HUES64 (cell line): Measurements from ENCODE around the gene DDIT4L.
"Not testable (repeated sequence)": the region's sequence is repeated elsewhere in the genome, so short reads cannot be mapped to it uniquely, and the experiment has no call there.

Experiments
- H3K27ac ChIP-seq: 2 replicates; pipeline ENCODE4 v1.7.0; 2013; ENCODE audit warnings: low read depth, low read length, inconsistent platforms
- H3K27me3 ChIP-seq: 2 replicates; pipeline ENCODE4 v1.6.1; 2013; ENCODE audit warnings: mild to moderate bottlenecking, low read length; ENCODE audit not compliant: insufficient read depth
- H3K36me3 ChIP-seq: 2 replicates; pipeline ENCODE4 v1.6.1; 2013; ENCODE audit warnings: mild to moderate bottlenecking, low read length; ENCODE audit not compliant: insufficient read depth
- H3K4me1 ChIP-seq: 2 replicates; pipeline ENCODE4 v1.6.1; 2013; ENCODE audit warnings: mild to moderate bottlenecking, low read length, moderate library complexity; ENCODE audit not compliant: insufficient read depth
- H3K4me3 ChIP-seq: 2 replicates; pipeline ENCODE4 v1.5.1; 2013; ENCODE audit warnings: mild to moderate bottlenecking, low read length, moderate library complexity
- H3K9ac ChIP-seq: 2 replicates; pipeline ENCODE4 v1.6.1; 2013; ENCODE audit warnings: mild to moderate bottlenecking, low read depth, low read length
- H3K9me3 ChIP-seq: 2 replicates; pipeline ENCODE4 v1.6.1; 2013; ENCODE audit warnings: low read depth, low read length; ENCODE audit not compliant: insufficient read depth
- WGBS: fragments of 150-250, 120-280 bp; methylation state at CpG from one replicate; pipeline ENCODE4 v1.1.7; 2013; ENCODE audit warnings: missing lambda C conversion rate; 5-methylcytosine and 5-hydroxymethylcytosine counted together

The DDIT4L gene

GRCh38 chr4:100165809-100166208, 24.5 kb downstream of the DDIT4L start:
- H3K4me1 ChIP-seq = peaks cover 10% of the 10 kb centered on the region; the same call in 1 of the 2 replicates
- no peak overlapping the region for H3K9ac ChIP-seq
- H3K27ac ChIP-seq = no peak overlapping the region
- H3K36me3 ChIP-seq = no peaks in the 10 kb centered on the region
- no peaks in the 10 kb centered on the region for H3K9me3 ChIP-seq
- no peaks in the 10 kb centered on the region for H3K27me3 ChIP-seq
- no peak overlapping the region for H3K4me3 ChIP-seq
- no CpG with 5 or more reads among the region's 1 CpG for WGBS

- WGBS = 63% methylated on average over 4 of the region's 6 CpGs
- Histone ChIP-seq H3K4me3 (no peak overlapping the region), H3K9ac (no peak overlapping the region)
Observed at GRCh38 chr4:100164808-100165760, 25.2 kb downstream of the DDIT4L start.

GRCh38 chr4:100162027-100162685, 28.1 kb downstream of the DDIT4L start:
- no peak overlapping the region for H3K9ac ChIP-seq
- WGBS = 44% methylated on average over 3 of the region's 3 CpGs
- no peak overlapping the region for H3K27ac ChIP-seq
- H3K4me3 ChIP-seq = no peak overlapping the region
- H3K27me3 ChIP-seq = no peaks in the 10 kb centered on the region
- no peaks in the 10 kb centered on the region for H3K36me3 ChIP-seq
- no peaks in the 10 kb centered on the region for H3K9me3 ChIP-seq
- peaks cover 10% of the 10 kb centered on the region; the same call in 1 of the 2 replicates for H3K4me1 ChIP-seq

More at GRCh38 chr4:100164808-100165760, 25.2 kb downstream of the DDIT4L start:
- no peaks in the 10 kb centered on the region for H3K36me3 ChIP-seq
- peaks cover 10% of the 10 kb centered on the region; the same call in 1 of the 2 replicates for H3K4me1 ChIP-seq
- no peaks in the 10 kb centered on the region for H3K9me3 ChIP-seq
- no peak overlapping the region for H3K27ac ChIP-seq
- no peaks in the 10 kb centered on the region for H3K27me3 ChIP-seq

GRCh38 chr4:100149190-100149589, 41.1 kb downstream of the DDIT4L start:
- no peak overlapping the region for H3K9ac ChIP-seq
- no peak overlapping the region for H3K27ac ChIP-seq
- WGBS = 91% methylated on average over 6 of the region's 6 CpGs
- H3K36me3 ChIP-seq = no peaks in the 10 kb centered on the region
- H3K4me3 ChIP-seq = no peak overlapping the region
- H3K9me3 ChIP-seq = no peaks in the 10 kb centered on the region
- H3K4me1 ChIP-seq = no peaks in the 10 kb centered on the region
- no peaks in the 10 kb centered on the region for H3K27me3 ChIP-seq

GRCh38 chr4:100147684-100148083, 42.6 kb downstream of the DDIT4L start:
- H3K4me1 ChIP-seq = no peaks in the 10 kb centered on the region
- no peaks in the 10 kb centered on the region for H3K27me3 ChIP-seq
- H3K36me3 ChIP-seq = no peaks in the 10 kb centered on the region
- no peak overlapping the region for H3K9ac ChIP-seq
- no peaks in the 10 kb centered on the region for H3K9me3 ChIP-seq
- no peak overlapping the region for H3K27ac ChIP-seq
- whole genome bisulfite sequencing = 93% methylated on average over 1 of the region's 1 CpG
- H3K4me3 ChIP-seq = no peak overlapping the region

GRCh38 chr4:100147198-100147597, 43.1 kb downstream of the DDIT4L start:
- Histone ChIP-seq H3K4me3 (no peak overlapping the region), H3K4me1 (no peaks in the 10 kb centered on the region), H3K27ac (no peak overlapping the region), H3K27me3 (no peaks in the 10 kb centered on the region), H3K9ac (no peak overlapping the region), H3K9me3 (no peaks in the 10 kb centered on the region), H3K36me3 (no peaks in the 10 kb centered on the region)
- WGBS = 100% methylated on average over 1 of the region's 1 CpG

- Histone ChIP-seq H3K27ac (no peak overlapping the region), H3K4me1 (no peaks in the 10 kb centered on the region), H3K9ac (no peak overlapping the region), H3K27me3 (no peaks in the 10 kb centered on the region), H3K4me3 (no peak overlapping the region), H3K36me3 (no peaks in the 10 kb centered on the region), H3K9me3 (no peaks in the 10 kb centered on the region)
Observed at GRCh38 chr4:100146756-100147155, 43.5 kb downstream of the DDIT4L start.

GRCh38 chr4:100137320-100137719, 52.9 kb downstream of the DDIT4L start:
- not testable (repeated sequence) for H3K27me3 ChIP-seq, H3K9ac ChIP-seq, H3K4me3 ChIP-seq, H3K4me1 ChIP-seq, H3K36me3 ChIP-seq, H3K27ac ChIP-seq
- H3K9me3 ChIP-seq = peaks cover 17% of the 10 kb centered on the region
- WGBS = 89% methylated on average over 3 of the region's 4 CpGs
